Frontal cortex (tissue), 4 donors: ENCODE results near the gene TGM5. TPM values are rescaled to one million over a fixed set of nuclear protein-coding genes. Genes with fewer than 3 reads are reported as not detected.

ENCODE experiments used
- DNase-seq, 2 donors: peaks; one replicate each; pipeline ENCODE4 v3.0.0; 2012; ENCODE audit warnings: low spot score in 2 of 2
- FAIRE-seq: peaks from 2 replicates; lab custom pipeline; 2012; peaks lifted over from hg19 to GRCh38; lab: Jason Lieb, UNC
- total RNA-seq: library from RNA; depleted of rRNA; stranded (reverse); fragments of >200 nt; gene quantifications from one replicate; pipeline ENCODE4 v1.2.3, GENCODE V29; 2014
- donor health status: control.
- donor health status: control.
- donor health status: control.

TGM5 gene
- total RNA-seq, 1 donor from 2014 or later = not detected

DNA sequence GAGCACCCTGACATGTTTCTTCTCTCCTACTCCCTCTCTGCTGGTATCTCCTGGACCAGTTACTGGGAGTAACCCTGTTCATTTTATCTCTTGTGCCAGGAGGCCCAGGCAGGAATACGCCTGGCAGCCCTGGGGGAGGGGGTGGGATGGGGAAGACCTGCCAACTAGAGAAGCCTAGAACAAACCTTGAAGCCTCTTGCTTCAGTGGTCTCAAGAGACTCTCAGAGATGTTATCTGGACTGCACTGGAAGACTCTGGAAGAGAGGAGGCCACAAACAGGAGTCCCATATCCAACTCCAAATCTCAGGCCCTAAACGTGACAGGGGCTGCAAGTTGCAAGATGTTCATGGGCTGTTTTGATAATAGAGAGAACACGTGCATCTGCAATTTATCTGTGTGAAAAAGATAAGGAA is 45.7 kb downstream of the TGM5 start, which contains the start of gene EPB42:
Gene EPB42 (minus strand): TSS at position 28 of the 413 bp plus-strand sequence. CDS start 193 bp downstream, outside the sequence.
- DNase-seq (no peak), FAIRE-seq (no peak)

- DNase-seq = no peak
- FAIRE-seq = no peak
Observed at GRCh38 chr15:43219929-43220928, 46.5 kb downstream of the TGM5 start.

DNA sequence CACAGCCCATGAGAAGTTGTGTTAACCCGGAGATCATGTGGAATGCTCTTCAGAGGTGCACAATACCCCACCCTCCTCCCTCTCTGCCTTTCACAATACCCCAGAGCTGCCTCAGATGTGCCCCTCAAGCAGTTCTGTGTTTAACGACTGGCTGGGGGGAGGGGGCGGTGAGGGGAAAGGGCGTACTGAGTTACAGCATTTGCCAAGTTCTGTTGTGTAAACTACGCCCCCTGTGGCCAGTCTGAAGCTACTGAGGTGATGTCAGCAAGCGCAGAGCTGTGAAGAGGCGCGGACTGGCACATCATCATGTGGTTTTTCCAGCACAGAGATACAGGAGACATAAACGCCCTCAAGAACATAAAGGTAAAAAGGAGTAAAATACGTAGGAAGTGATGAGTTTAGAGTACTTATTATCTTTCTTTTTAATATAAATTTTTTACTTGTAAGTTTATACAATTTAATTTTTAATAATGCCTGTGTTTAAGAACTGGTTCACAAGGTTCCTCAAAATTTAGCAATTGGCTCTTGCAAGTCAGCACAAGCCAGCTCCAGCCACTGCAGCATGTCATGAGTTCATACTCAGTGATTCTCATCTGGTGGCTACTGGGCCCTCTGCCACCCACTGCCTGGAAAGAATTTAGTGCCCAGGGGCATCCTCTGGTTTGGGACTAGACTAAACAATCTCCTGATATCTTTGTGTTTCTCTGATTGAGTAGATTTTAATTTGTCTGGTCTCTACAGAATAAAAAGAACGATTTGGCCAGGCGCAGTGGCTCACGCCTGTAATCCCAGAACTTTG is 47.6 kb downstream of the TGM5 start:
- no peak for FAIRE-seq
- DNase-seq = no peak

- no peak for DNase-seq
- FAIRE-seq = no peak
Observed at GRCh38 chr15:43215961-43216360, 50.8 kb downstream of the TGM5 start.

GRCh38 chr15:43214592-43215295 is 52.0 kb downstream of the TGM5 start:
- FAIRE-seq (no peak), DNase-seq (no peak)

GRCh38 chr15:43214169-43214568 is 52.6 kb downstream of the TGM5 start:
- FAIRE-seq = no peak

GRCh38 chr15:43213466-43213865 is 53.3 kb downstream of the TGM5 start:
- FAIRE-seq (no peak), DNase-seq (no peak)

More at GRCh38 chr15:43214169-43214568, 52.6 kb downstream of the TGM5 start:
- DNase-seq = no peak

- FAIRE-seq (no peak), DNase-seq (no peak)
Observed at GRCh38 chr15:43212951-43213350, 53.8 kb downstream of the TGM5 start.

GRCh38 chr15:43212299-43212698 is 54.4 kb downstream of the TGM5 start:
- FAIRE-seq (no peak), DNase-seq (no peak)

DNA sequence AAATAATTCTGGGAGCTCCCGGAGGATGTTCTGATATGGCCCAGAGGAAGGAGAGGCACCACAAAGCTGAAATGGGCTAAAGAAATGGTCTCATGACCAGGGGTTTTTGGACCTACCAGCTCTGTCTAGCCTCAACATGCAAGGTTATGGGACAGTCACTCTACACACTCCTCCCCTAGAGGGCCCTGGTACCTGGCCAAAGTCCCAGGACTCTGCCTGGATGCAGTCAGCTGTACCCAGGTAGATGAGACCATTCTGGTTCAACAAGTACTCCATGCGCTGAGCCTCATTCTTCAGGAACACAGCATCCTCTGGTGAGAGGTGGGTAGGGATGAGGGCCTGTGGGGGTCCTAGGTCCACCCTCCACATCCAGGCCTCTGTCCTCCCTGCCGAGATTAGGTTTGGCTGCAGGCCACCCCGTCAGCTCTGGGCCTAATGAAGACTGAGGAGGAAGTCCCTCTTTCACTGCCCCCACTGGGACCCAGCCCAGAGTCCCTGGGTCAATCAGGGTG is 55.4 kb downstream of the TGM5 start:
- DNase-seq (no peak), FAIRE-seq (no peak)

GRCh38 chr15:43210807-43211206 is 55.9 kb downstream of the TGM5 start:
- DNase-seq = no peak
- no peak for FAIRE-seq

GRCh38 chr15:43210172-43210745 is 56.5 kb downstream of the TGM5 start:
- FAIRE-seq (no peak), DNase-seq (no peak)

GRCh38 chr15:43209059-43209824 is 57.5 kb downstream of the TGM5 start:
- FAIRE-seq (no peak), DNase-seq (no peak)

DNA sequence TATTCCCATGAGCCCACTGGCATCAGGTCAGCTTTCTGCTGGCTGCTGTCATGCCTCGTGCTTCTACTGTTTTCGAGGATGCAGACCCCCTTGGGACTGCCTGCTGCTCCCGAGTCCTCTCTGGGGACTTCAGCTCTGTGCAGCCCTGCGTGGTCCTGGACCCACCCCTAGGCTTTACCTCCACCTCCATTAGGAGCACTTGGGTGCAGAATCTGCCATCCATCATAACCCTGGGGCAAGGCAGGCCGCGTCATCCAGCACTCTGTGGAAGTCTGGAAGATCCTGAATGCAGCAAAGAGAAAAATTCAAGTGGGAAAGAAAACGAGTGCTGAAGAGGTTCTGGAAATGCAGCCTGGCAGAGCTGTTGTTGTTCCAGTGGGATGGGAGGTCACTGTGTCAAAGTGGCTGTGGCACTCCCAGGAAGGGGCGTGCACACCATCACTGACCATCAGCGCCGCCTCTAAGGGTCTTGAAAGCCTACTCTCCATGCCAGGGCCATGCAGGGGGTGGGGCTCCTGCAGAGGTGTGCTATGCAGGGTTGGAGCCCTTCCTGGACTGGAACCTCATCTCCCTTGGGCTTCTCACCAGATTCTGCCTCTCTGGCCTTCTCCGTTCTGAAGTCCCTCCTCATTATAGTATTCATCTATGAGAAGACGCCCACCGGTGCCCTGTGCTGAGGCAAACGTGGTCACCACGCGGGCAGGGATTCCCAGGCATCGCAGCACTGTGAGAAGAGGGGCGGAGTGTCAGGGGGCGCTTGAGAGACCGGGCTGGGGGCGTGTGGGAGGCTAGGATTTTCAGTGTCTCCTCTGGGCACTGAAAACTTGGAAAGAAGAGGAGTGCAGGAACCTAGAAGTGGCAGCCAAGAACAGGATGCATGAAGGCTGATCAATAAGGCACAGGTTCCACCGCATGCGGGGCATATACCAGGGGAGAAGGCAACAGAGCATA is 58.4 kb downstream of the TGM5 start:
- FAIRE-seq = no peak
- no peak for DNase-seq

DNA sequence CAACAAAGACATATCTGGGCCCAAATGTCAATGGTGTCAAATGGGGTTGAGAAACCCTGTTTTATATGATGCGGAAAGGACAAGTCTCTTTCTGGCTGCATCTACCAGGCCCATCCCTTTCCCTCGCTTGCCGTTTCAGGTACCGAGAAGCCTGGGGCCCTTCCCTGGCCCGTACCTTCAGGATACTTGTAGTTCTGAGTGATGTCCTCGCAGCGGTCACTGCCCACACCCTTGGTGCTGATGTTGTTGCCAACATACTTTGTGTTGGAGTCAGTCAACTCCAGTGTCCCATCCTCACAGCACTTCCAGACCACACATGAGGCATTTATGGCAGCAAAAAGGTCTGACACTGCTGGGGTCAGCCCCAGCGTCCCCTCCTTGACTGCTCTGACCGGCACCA is 59.7 kb downstream of the TGM5 start:
- FAIRE-seq (no peak), DNase-seq (no peak)

DNA sequence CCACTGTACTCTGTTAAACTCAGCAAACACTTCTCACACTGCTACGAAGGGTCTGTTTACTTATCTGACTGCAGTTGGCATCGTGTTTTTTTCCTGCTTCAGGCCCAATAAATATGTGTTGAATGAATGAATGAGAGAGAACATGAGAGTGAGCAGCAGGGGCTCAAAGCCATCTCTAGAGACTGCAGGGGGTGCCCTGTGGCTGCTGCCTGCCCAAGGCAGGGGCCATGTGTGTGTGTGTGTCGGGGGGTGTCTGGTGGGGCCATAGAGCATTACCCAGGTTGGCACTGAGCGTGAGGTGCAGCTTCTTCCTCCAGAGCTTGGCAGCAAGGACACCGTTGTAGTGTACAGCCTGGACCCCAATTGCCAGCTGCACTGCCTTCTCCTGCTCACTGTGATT is 60.7 kb downstream of the TGM5 start:
- no peak for FAIRE-seq

GRCh38 chr15:43204016-43204901 is 62.5 kb downstream of the TGM5 start:
- DNase-seq = peak in 1 of 2 donors; percentile 47
- FAIRE-seq = no peak

More for the DNA sequence above, 60.7 kb downstream of the TGM5 start:
- no peak for DNase-seq
